Stomach (tissue), 9 donors: ENCODE data around the gene SYT6. TPM values are rescaled to one million over a fixed set of nuclear protein-coding genes. Genes with fewer than 3 reads are reported as not detected.

Source experiments
- DNase-seq, 2 donors: peaks; one replicate each; pipeline versions ENCODE4 v3.0.0 to v3.0.0-alpha.2; 2013 to 2019
- H3K27ac ChIP-seq, 5 donors: fragments of 200-600 bp in 4 of 5; sonication (generic) in 4 of 5; one replicate each; pipeline ENCODE4 v1.5.1; 2013 to 2019; ENCODE audit warnings: mild to moderate bottlenecking in 1 of 5, moderate library complexity in 1 of 5
- H3K27me3 ChIP-seq, 3 donors: fragments of 200-600 bp; sonication (generic); one replicate each; pipeline ENCODE4 v1.5.1; 2017 to 2019; ENCODE audit warnings: mixed run types in 1 of 3
- H3K36me3 ChIP-seq, 4 donors: fragments of 200-600 bp; sonication (generic); 1 replicate in 3 of 4; 2 replicates in 1 of 4; pipeline ENCODE4 v1.5.1; 2016 to 2019
- H3K4me1 ChIP-seq, 4 donors: fragments of 200-600 bp; sonication (generic); one replicate each; pipeline ENCODE4 v1.5.1; 2016 to 2019
- H3K4me3 ChIP-seq, 4 donors: fragments of 200-600 bp; sonication (generic) in 3 of 4; one replicate each; pipeline ENCODE4 v1.5.1; 2016 to 2019; ENCODE audit warnings: mild to moderate bottlenecking in 1 of 4
- H3K9me3 ChIP-seq, 4 donors: fragments of 200-600 bp; sonication (generic); one replicate each; pipeline ENCODE4 v1.5.1; 2016 to 2019
- EP300 ChIP-seq: sonication (generic); formaldehyde crosslinking; IDR thresholded peaks from one replicate; pipeline ENCODE4 v1.6.1; 2017; ENCODE audit warnings: antibody characterized with exemption
- POLR2A ChIP-seq, 4 donors: fragments of 450-650 bp; IDR thresholded peaks; one replicate each; pipeline ENCODE4 v1.6.1; 2016; ENCODE audit warnings: antibody characterized with exemption in 4 of 4, control low read depth in 2 of 4, mild to moderate bottlenecking in 1 of 4, moderate library complexity in 1 of 4
- POLR2AphosphoS5 ChIP-seq, 3 donors: sonication (generic); formaldehyde crosslinking; IDR thresholded peaks; one replicate each; pipeline ENCODE4 v1.6.1; 2016; ENCODE audit warnings: antibody characterized with exemption in 3 of 3
- WGBS, 5 donors: extraction: QIAGEN DNeasy Blood & Tissue Kit in 3 of 5; methylation state at CpG; one replicate each; pipeline versions ENCODE4 v1.1.5 to v1.1.7; 2013 to 2018; 5-methylcytosine and 5-hydroxymethylcytosine counted together
- intact Hi-C: fragments of 100-400 bp; cut with DNase I; formaldehyde crosslinking; loops from one replicate; pipeline ENCODE4 v1.15.1; 2023; ENCODE audit warnings: low total_unique reads
- polyA plus RNA-seq, 3 donors: library from polyadenylated mRNA; stranded (reverse); fragments of 200-250 nt; gene quantifications; one replicate each; pipeline ENCODE4 v1.2.3, GENCODE V29; 2013
- total RNA-seq, 5 donors: library from RNA; depleted of rRNA; stranded (reverse); fragments of >200 nt; gene quantifications; one replicate each; pipeline versions ENCODE4 v1.1.0 to v1.2.3, GENCODE V29; 2014 to 2016
- TF ChIP-seq, protein P1 (sequence below), 7 experiments: fragments of 450-650 bp in 4 of 7; fragments of 200-600 bp in 3 of 7; sonication (generic) in 3 of 7; IDR thresholded peaks; one replicate each; pipeline ENCODE4 v1.5.1; 2016 to 2019; ENCODE audit warnings: antibody characterized with exemption in 7 of 7, control low read depth in 2 of 7, mild to moderate bottlenecking in 1 of 7
- donor health status: healthy with polysubstance abuse.
- donor health status: Bipolar disorder and iron deficiency.
- donor health status: healthy.

Gene SYT6
- total and polyA plus RNA-seq, 8 donors: 0.18 to 86.6 (median 1.7) TPM; not detected in 4

GRCh38 chr1:114181356-114181755 is 27.7 kb upstream of the SYT6 start:
- no peak for DNase-seq
- H3K4me1 ChIP-seq: peaks cover 0 to 5% (median 0%) of the 10 kb centered on the region in 4 donors
- H3K9me3 ChIP-seq: no peaks in the 10 kb centered on the region
- no peak overlapping the region for H3K4me3 ChIP-seq
- WGBS, 5 donors: 83 to 90% (median 90%) methylated on average over 4 of the region's 4 CpGs
- no peak overlapping the region for H3K27ac ChIP-seq
- H3K36me3 ChIP-seq: no peaks in the 10 kb centered on the region
- intact Hi-C loops: no loop called here
- H3K27me3 ChIP-seq: no peaks in the 10 kb centered on the region
- TF ChIP-seq, protein P1, sequence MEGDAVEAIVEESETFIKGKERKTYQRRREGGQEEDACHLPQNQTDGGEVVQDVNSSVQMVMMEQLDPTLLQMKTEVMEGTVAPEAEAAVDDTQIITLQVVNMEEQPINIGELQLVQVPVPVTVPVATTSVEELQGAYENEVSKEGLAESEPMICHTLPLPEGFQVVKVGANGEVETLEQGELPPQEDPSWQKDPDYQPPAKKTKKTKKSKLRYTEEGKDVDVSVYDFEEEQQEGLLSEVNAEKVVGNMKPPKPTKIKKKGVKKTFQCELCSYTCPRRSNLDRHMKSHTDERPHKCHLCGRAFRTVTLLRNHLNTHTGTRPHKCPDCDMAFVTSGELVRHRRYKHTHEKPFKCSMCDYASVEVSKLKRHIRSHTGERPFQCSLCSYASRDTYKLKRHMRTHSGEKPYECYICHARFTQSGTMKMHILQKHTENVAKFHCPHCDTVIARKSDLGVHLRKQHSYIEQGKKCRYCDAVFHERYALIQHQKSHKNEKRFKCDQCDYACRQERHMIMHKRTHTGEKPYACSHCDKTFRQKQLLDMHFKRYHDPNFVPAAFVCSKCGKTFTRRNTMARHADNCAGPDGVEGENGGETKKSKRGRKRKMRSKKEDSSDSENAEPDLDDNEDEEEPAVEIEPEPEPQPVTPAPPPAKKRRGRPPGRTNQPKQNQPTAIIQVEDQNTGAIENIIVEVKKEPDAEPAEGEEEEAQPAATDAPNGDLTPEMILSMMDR (IDR thresholded peaks at IDR 0.05): no peak
- TF ChIP-seq POLR2A (IDR thresholded peaks at IDR 0.05) (no peak), EP300 (no peak), POLR2AphosphoS5 (IDR thresholded peaks at IDR 0.05) (no peak)

DNA sequence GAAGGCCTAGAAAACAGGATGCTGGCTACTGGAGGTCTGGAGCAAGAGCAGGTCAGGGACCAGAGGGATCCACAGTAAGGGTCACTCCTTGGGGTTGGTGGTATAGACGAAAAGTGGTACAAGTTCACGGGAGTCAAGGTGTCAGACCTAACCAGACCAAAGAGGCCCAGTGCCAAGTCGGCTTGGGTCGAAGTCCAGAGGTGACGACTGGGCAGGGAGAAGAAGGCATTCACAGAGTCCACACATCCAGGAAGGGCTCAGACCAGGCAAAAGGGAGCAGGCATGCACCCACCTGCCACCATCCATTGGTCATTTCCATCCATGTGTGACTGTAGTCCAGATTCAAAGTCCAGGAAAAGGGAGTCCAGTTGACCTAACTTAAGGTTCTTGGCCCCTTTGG is 27.1 kb upstream of the SYT6 start:
- no peak for DNase-seq
- no peaks in the 10 kb centered on the region for H3K36me3 ChIP-seq
- no peaks in the 10 kb centered on the region for H3K27me3 ChIP-seq
- 78 to 87% (median 83%) methylated on average over 5 of the region's 5 CpGs for WGBS, 5 donors
- no peak overlapping the region for H3K4me3 ChIP-seq
- H3K9me3 ChIP-seq: no peaks in the 10 kb centered on the region
- intact Hi-C loops: no loop called here
- no peak overlapping the region for H3K27ac ChIP-seq
- H3K4me1 ChIP-seq: peaks cover 0 to 5% (median 0%) of the 10 kb centered on the region in 4 donors
- TF ChIP-seq, protein P1 (IDR thresholded peaks at IDR 0.05): no peak
- no peak for TF ChIP-seq EP300
- no peak for TF ChIP-seq POLR2A (IDR thresholded peaks at IDR 0.05)
- no peak for TF ChIP-seq POLR2AphosphoS5 (IDR thresholded peaks at IDR 0.05)

DNA sequence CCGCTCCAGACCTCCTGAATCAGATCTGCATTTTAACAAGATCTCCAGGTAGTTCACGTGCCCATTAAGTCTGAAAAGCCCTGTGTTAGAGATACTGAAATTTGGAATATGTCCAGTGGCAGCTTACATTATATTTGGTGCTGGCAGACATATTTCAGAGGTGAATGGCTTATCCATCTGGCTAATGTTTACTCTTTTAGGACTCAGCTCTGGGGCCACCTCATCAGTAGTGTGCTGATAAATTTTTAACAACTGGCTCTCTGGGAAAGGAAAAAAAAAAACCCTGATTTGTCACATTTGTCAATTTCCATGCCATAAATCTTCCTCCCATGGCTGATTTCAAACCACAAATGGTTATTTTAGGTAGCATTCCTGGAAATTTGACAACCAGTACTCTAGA is 25.3 kb upstream of the SYT6 start:
- WGBS, 5 donors: 45 to 82% (median 61%) methylated on average over 2 of the region's 2 CpGs
- TF ChIP-seq POLR2AphosphoS5 (IDR thresholded peaks at IDR 0.05) (no peak), POLR2A (IDR thresholded peaks at IDR 0.05) (no peak), EP300 (no peak)
- TF ChIP-seq, protein P1 (IDR thresholded peaks at IDR 0.05): no peak
- Histone ChIP-seq H3K27me3 (no peaks in the 10 kb centered on the region), H3K4me3 (no peak overlapping the region), H3K36me3 (no peaks in the 10 kb centered on the region), H3K9me3 (no peaks in the 10 kb centered on the region), H3K4me1 (peaks cover 0 to 5% (median 0%) of the 10 kb centered on the region in 4 donors), H3K27ac (no peak overlapping the region)
- no peak for DNase-seq
- intact Hi-C loops: no loop called here

- TF ChIP-seq POLR2A (IDR thresholded peaks at IDR 0.05): no peak
- TF ChIP-seq, protein P1 (IDR thresholded peaks at IDR 0.05): no peak
- TF ChIP-seq EP300: no peak
- TF ChIP-seq POLR2AphosphoS5 (IDR thresholded peaks at IDR 0.05): no peak
- Histone ChIP-seq H3K27ac (no peak overlapping the region), H3K27me3 (no peaks in the 10 kb centered on the region), H3K4me3 (no peak overlapping the region), H3K4me1 (peaks cover 0 to 5% (median 0%) of the 10 kb centered on the region in 4 donors), H3K9me3 (no peaks in the 10 kb centered on the region), H3K36me3 (no peaks in the 10 kb centered on the region)
- intact Hi-C loops: no loop called here
- DNase-seq: no peak
Observed at GRCh38 chr1:114177282-114177681, 23.6 kb upstream of the SYT6 start.
